HepG2 (cell line): Measurements from ENCODE around the gene ALPK3. TPM values are rescaled to one million over a fixed set of nuclear protein-coding genes. Genes with fewer than 3 reads are reported as not detected.

Experiments
- ATAC-seq: fragments of 200-7000 bp; cut with Tn5 transposase; 3 replicates; pipeline ENCODE4 v1.9.1; 2020; ENCODE audit warnings: mild to moderate bottlenecking, moderate library complexity
- BruUV-seq: library from RNA; stranded (reverse); fragments of 400-500 nt; replicated peaks from 2 replicates; lab custom pipeline; 2021; lab: Mats Ljungman, UMichigan
- CTCF ChIA-PET: fragments of 300-600 bp; formaldehyde crosslinking; extraction: SDS; loops from one replicate; lab custom pipeline; 2021; ENCODE audit warnings: low total read pairs, inconsistent platforms, low intra/inter-chr PET ratio; lab: Yijun Ruan, JAX
- POLR2A ChIA-PET: fragments of 350-600 bp; sonication (Branson Sonifier 250); formaldehyde crosslinking; loops from one replicate; lab custom pipeline; 2020; ENCODE audit warnings: antibody characterized with exemption, inconsistent platforms; lab: Yijun Ruan, JAX
- DNase-seq: peaks from one replicate; pipeline ENCODE4 v3.0.0-alpha.2; 2015; ENCODE audit warnings: low spot score
- FAIRE-seq: peaks from 3 replicates; lab custom pipeline; 2011; peaks lifted over from hg19 to GRCh38; lab: Jason Lieb, UNC
- H2AFZ ChIP-seq: one replicate; pipeline ENCODE4 v1.6.1; 2011; ENCODE audit warnings: low read length, inconsistent platforms
- H3K27ac ChIP-seq: fragments of 300-600 bp; 3 replicates; pipeline ENCODE4 v1.8.0; 2011; ENCODE audit warnings: mixed run types, mild to moderate bottlenecking, mixed read lengths, low read length, inconsistent platforms; ENCODE audit not compliant: insufficient read depth; ENCODE audit errors: extremely low read length
- H3K27me3 ChIP-seq, 2 experiments: fragments of 200-600 bp in 1 of 2; 2 replicates in 1 of 2; 3 replicates in 1 of 2; pipeline versions ENCODE4 v1.6.0 to v1.8.0; 2011; ENCODE audit warnings: low read length in 2 of 2, mild to moderate bottlenecking in 2 of 2, moderate library complexity in 2 of 2, inconsistent platforms in 1 of 2; ENCODE audit not compliant: insufficient read depth in 2 of 2, control insufficient read depth in 1 of 2
- H3K36me3 ChIP-seq, 2 experiments: fragments of 200-600 bp in 1 of 2; replicated peaks in 1 of 2; 2 replicates in 1 of 2; 3 replicates in 1 of 2; pipeline versions ENCODE4 v1.5.1 to v1.8.0; 2011; ENCODE audit warnings: low read length in 2 of 2, inconsistent platforms in 1 of 2; ENCODE audit not compliant: insufficient read depth in 2 of 2, control insufficient read depth in 1 of 2
- H3K4me1 ChIP-seq: 2 replicates; pipeline ENCODE4 v1.5.1; 2012; ENCODE audit warnings: low read length, inconsistent platforms; ENCODE audit not compliant: insufficient read depth
- H3K4me2 ChIP-seq: 2 replicates; pipeline ENCODE4 v1.6.0; 2011; ENCODE audit warnings: low read depth, low read length, inconsistent platforms
- H3K4me3 ChIP-seq, 3 experiments: fragments of 200-600 bp in 1 of 3; sonication (generic), shearing (Covaris generic) in 1 of 3; replicated peaks in 1 of 3; 2 replicates each; pipeline ENCODE4 v1.5.1; 2011 to 2016; ENCODE audit warnings: low read length in 3 of 3, inconsistent platforms in 2 of 3, low read depth in 2 of 3, mild to moderate bottlenecking in 2 of 3, control low read depth in 1 of 3, mixed read lengths in 1 of 3; ENCODE audit not compliant: insufficient read depth in 1 of 3
- H3K79me2 ChIP-seq: one replicate; pipeline ENCODE4 v1.6.1; 2011; ENCODE audit warnings: low read length, inconsistent platforms; ENCODE audit not compliant: insufficient read depth
- H3K9ac ChIP-seq: 2 replicates; pipeline ENCODE4 v1.6.0; 2011; ENCODE audit warnings: mild to moderate bottlenecking, low read depth, low read length, inconsistent platforms; ENCODE audit not compliant: insufficient read depth
- H3K9me3 ChIP-seq: 2 replicates; pipeline ENCODE4 v1.5.1; 2012; ENCODE audit warnings: mild to moderate bottlenecking, low read length
- H4K20me1 ChIP-seq: 2 replicates; pipeline ENCODE4 v1.6.0; 2011; ENCODE audit warnings: inconsistent platforms, mild to moderate bottlenecking, low read length, moderate library complexity; ENCODE audit not compliant: insufficient read depth
- ARID2 ChIP-seq: sonication (generic); formaldehyde crosslinking; IDR thresholded peaks from 2 replicates; pipeline ENCODE4 v1.8.1; 2022; ENCODE audit warnings: mild to moderate bottlenecking, missing genetic modification reagents, borderline replicate concordance
- CREB1 ChIP-seq, 2 experiments: fragments of 450-650 bp in 1 of 2; IDR thresholded peaks; 2 replicates each; pipeline ENCODE4 v1.6.1; 2016 to 2017; ENCODE audit warnings: control low read depth in 1 of 2, mild to moderate bottlenecking in 1 of 2, missing compliant biosample characterization in 1 of 2, missing genetic modification characterization in 1 of 2
- CTCF ChIP-seq: sonication (generic); formaldehyde crosslinking; IDR thresholded peaks from 2 replicates; pipeline ENCODE4 v1.5.0; 2020; ENCODE audit warnings: mild to moderate bottlenecking, missing genetic modification reagents, moderate library complexity
- ETV5 ChIP-seq: IDR thresholded peaks from 2 replicates; pipeline ENCODE4 v1.6.1; 2018; ENCODE audit warnings: missing biosample characterization, missing genetic modification reagents, inconsistent platforms, borderline replicate concordance
- HNRNPL ChIP-seq: fragments of 200-400 bp; formaldehyde crosslinking; IDR thresholded peaks from 2 replicates; pipeline ENCODE4 v1.6.1; 2017; ENCODE audit warnings: mild to moderate bottlenecking, low read depth, low read length
- MIER2 ChIP-seq: IDR thresholded peaks from 2 replicates; pipeline ENCODE4 v1.6.1; 2016; ENCODE audit warnings: missing biosample characterization, missing genetic modification reagents
- MTA1 ChIP-seq: sonication (generic); formaldehyde crosslinking; IDR thresholded peaks from 2 replicates; pipeline ENCODE4 v1.4.0; 2020; ENCODE audit warnings: missing genetic modification reagents, mild to moderate bottlenecking, borderline replicate concordance
- POLR2AphosphoS5 ChIP-seq: IDR thresholded peaks from 2 replicates; pipeline ENCODE4 v1.6.1; 2012; ENCODE audit warnings: low read depth, low read length
- ZBTB43 ChIP-seq: sonication (generic); formaldehyde crosslinking; conservative IDR thresholded peaks from 2 replicates; pipeline ENCODE4 v1.4.0; 2020; ENCODE audit warnings: missing genetic modification reagents
- ZGPAT ChIP-seq: IDR thresholded peaks from 2 replicates; pipeline ENCODE4 v1.6.1; 2016; ENCODE audit warnings: mild to moderate bottlenecking
- ZNF792 ChIP-seq: IDR thresholded peaks from 2 replicates; pipeline ENCODE4 v1.6.1; 2016
- WGBS: methylation state at CpG from one replicate; pipeline ENCODE4 v1.1.6; 2017; ENCODE audit warnings: low lambda C conversion rate; 5-methylcytosine and 5-hydroxymethylcytosine counted together
- in situ Hi-C: cut with HindIII; loops from 2 replicates; pipeline ENCODE4 v1.10.0; 2017; ENCODE audit warnings: low pct_unique_long_range_greater_than_20kb; ENCODE audit not compliant: extremely low pct_ligation_motif_present
- intact Hi-C: fragments of 100-400 bp; cut with micrococcal nuclease; formaldehyde crosslinking; loops from one replicate; pipeline ENCODE4 v1.10.0; 2022; ENCODE audit not compliant: unreplicated experiment
- polyA plus RNA-seq, 8 experiments: library from polyadenylated mRNA; depleted of rRNA in 3 of 8; stranded (reverse) in 7 of 8; unstranded in 1 of 8; fragments of >200 nt; fragmentation: Illumina TruSeq in 4 of 8; extraction: Trizol in 4 of 8; gene quantifications; 2 replicates each; pipeline versions ENCODE4 v1.2.1 to v1.2.3, GENCODE V29; 2011 to 2016; ENCODE audit warnings: low read depth in 4 of 8, missing spikeins in 1 of 8, mixed read lengths in 1 of 8; ENCODE audit not compliant: insufficient read depth in 1 of 8
- total RNA-seq, 5 experiments: library from RNA; depleted of rRNA; stranded (reverse); fragments of >200 nt; fragmentation: Illumina TruSeq; extraction: Trizol; gene quantifications; 2 replicates each; pipeline ENCODE4 v1.2.3, GENCODE V29; 2016; ENCODE audit warnings: low read depth in 1 of 5

ALPK3 gene
- total and polyA plus RNA-seq, 2 of the 13 experiments (the other 11 are each of a cell fraction or from before 2014, with no cell fraction given) = 0.04 to 0.42 TPM

GRCh38 chr15:84914351-84914750, 97.2 kb downstream of the ALPK3 start:
- Histone ChIP-seq H3K9me3 (no peaks in the 10 kb centered on the region), H4K20me1 (no peaks in the 10 kb centered on the region), H3K36me3 (no peaks in the 10 kb centered on the region), H2AFZ (no peak overlapping the region), H3K27ac (peak overlapping the region; percentile 31), H3K79me2 (no peaks in the 10 kb centered on the region), H3K4me2 (peak overlapping the region; percentile 71), H3K27me3 (no peaks in the 10 kb centered on the region; a peak in 1 of 5 replicates), H3K9ac (peak overlapping the region; percentile 38; the same call in 1 of the 2 replicates), H3K4me3 (peak overlapping the region in 1 of 3 experiments; percentile 48; a peak in 1 of 6 replicates), H3K4me1 (peaks cover 84% of the 10 kb centered on the region)
- ChIA-PET CTCF (no interaction called here), POLR2A (no interaction called here)
- no TSS peak for BruUV-seq
- DNase-seq (no peak), ATAC-seq (no peak), FAIRE-seq (no peak)
- TF ChIP-seq CTCF = no peak
- TF ChIP-seq HNRNPL = 0 out of 2 replicates have a peak, but pooled peaks have one; percentile 19
- 0 out of 2 replicates have a peak, but pooled peaks have one; percentile 1 for TF ChIP-seq MTA1 (CRISPR knock-in tag)
- in situ Hi-C loops = no loop called here
- WGBS = 86% methylated on average over 2 of the region's 5 CpGs
- intact Hi-C loops = loop anchor here (5.0 kb wide), 1 partner anchor 167 kb away; the partner anchor contains the start of gene ZNF592

GRCh38 chr15:84914909-84915605, 97.9 kb downstream of the ALPK3 start:
- peak; percentile 84 for DNase-seq
- Histone ChIP-seq H3K9me3 (no peaks in the 10 kb centered on the region), H2AFZ (no peak overlapping the region), H3K4me3 (peak overlapping the region in 2 of 3 experiments; percentile 3 to 48; a peak in 2 of 6 replicates), H3K36me3 (no peaks in the 10 kb centered on the region), H4K20me1 (no peaks in the 10 kb centered on the region), H3K27ac (peak overlapping the region; percentile 31), H3K4me2 (peak overlapping the region; percentile 71), H3K27me3 (no peaks in the 10 kb centered on the region; a peak in 1 of 5 replicates), H3K4me1 (peaks cover 77% of the 10 kb centered on the region), H3K9ac (peak overlapping the region; percentile 38; the same call in 1 of the 2 replicates), H3K79me2 (no peaks in the 10 kb centered on the region)
- no TSS peak for BruUV-seq
- peak; percentile 79 for ATAC-seq
- peak; percentile 43 for FAIRE-seq
- 32% methylated on average over 8 of the region's 12 CpGs for WGBS
- CTCF ChIA-PET = no interaction called here
- in situ Hi-C loops (no loop called here), intact Hi-C loops (loop anchor here (5.0 kb wide), 1 partner anchor 168 kb away; the partner anchor contains the start of gene ZNF592)
- POLR2A ChIA-PET = no interaction called here
- peak; percentile 65; the same call in 1 of the 2 replicates for TF ChIP-seq ZNF792
- TF ChIP-seq ARID2 (CRISPR knock-in tag) = no peak
- peak; percentile 65; the same call in 1 of the 2 replicates for TF ChIP-seq POLR2AphosphoS5
- TF ChIP-seq MIER2 (CRISPR knock-in tag) = 0 out of 2 replicates have a peak, but pooled peaks have one; percentile 28
- TF ChIP-seq MTA1 (CRISPR knock-in tag) = peak; percentile 82; the same call in 1 of the 2 replicates
- TF ChIP-seq ZGPAT (CRISPR knock-in tag) = peak; percentile 27; the same call in 1 of the 2 replicates
- TF ChIP-seq ZBTB43 (CRISPR knock-in tag) = no peak
- peak; percentile 77 for TF ChIP-seq CREB1 (IDR thresholded peaks at IDR 0.05)
- peak; percentile 66 for TF ChIP-seq CREB1 (CRISPR knock-in tag; IDR thresholded peaks at IDR 0.05)
- TF ChIP-seq ETV5 (CRISPR knock-in tag) = peak; percentile 73; the same call in 1 of the 2 replicates
